Common myeloid progenitor, CD34-positive (primary cell): ENCODE data around the gene FAM32A.

ENCODE experiments used
- CTCF ChIA-PET: fragments of 350-600 bp; sonication (Branson Sonifier 250); formaldehyde crosslinking; loops from one replicate; lab custom pipeline; 2021; ENCODE audit warnings: antibody characterized with exemption; lab: Charles Lee
- POLR2A ChIA-PET: fragments of 350-600 bp; sonication (Branson Sonifier 250); formaldehyde crosslinking; loops from one replicate; lab custom pipeline; 2021; ENCODE audit warnings: antibody characterized with exemption; lab: Charles Lee
- DNase-seq, 3 donors: peaks; one replicate each; pipeline versions ENCODE4 v3.0.0 to v3.0.0-alpha.2; 2013
- H3K27ac ChIP-seq, 2 experiments: 1 replicate in 1 of 2; 2 replicates in 1 of 2; pipeline ENCODE4 v1.7.0; 2013; ENCODE audit warnings: inconsistent platforms in 2 of 2, low read length in 2 of 2, mild to moderate bottlenecking in 2 of 2, low read depth in 1 of 2, moderate library complexity in 1 of 2; ENCODE audit not compliant: severe bottlenecking in 2 of 2, insufficient read depth in 1 of 2, poor library complexity in 1 of 2
- H3K27me3 ChIP-seq, 5 experiments: replicated peaks in 2 of 5; 1 replicate in 3 of 5; 2 replicates in 2 of 5; pipeline versions ENCODE4 v1.6.1 to v1.7.0; 2013; ENCODE audit warnings: low read length in 4 of 5, mild to moderate bottlenecking in 2 of 5, moderate library complexity in 2 of 5, inconsistent platforms in 1 of 5; ENCODE audit not compliant: insufficient read depth in 5 of 5, control insufficient read depth in 4 of 5
- H3K36me3 ChIP-seq, 4 experiments: 1 replicate in 2 of 4; 2 replicates in 2 of 4; pipeline versions ENCODE4 v1.6.1 to v1.7.0; 2013; ENCODE audit warnings: low read length in 3 of 4, control low read depth in 1 of 4, mild to moderate bottlenecking in 1 of 4; ENCODE audit not compliant: control insufficient read depth in 4 of 4, insufficient read depth in 4 of 4
- H3K4me1 ChIP-seq, 4 experiments: 1 replicate in 3 of 4; 2 replicates in 1 of 4; pipeline versions ENCODE4 v1.6.1 to v1.7.1; 2013; ENCODE audit warnings: low read length in 3 of 4, mild to moderate bottlenecking in 3 of 4, control low read depth in 1 of 4, inconsistent platforms in 1 of 4, moderate library complexity in 1 of 4; ENCODE audit not compliant: control insufficient read depth in 4 of 4, insufficient read depth in 4 of 4; ENCODE audit errors: control extremely low read depth in 1 of 4
- H3K4me3 ChIP-seq, 7 experiments: 1 replicate in 4 of 7; 2 replicates in 3 of 7; pipeline versions ENCODE4 v1.5.1 to v1.7.0; 2013; ENCODE audit warnings: mild to moderate bottlenecking in 7 of 7, low read length in 6 of 7, moderate library complexity in 6 of 7, inconsistent platforms in 2 of 7, low read depth in 2 of 7, control low read depth in 1 of 7; ENCODE audit not compliant: insufficient read depth in 4 of 7, control insufficient read depth in 1 of 7; ENCODE audit errors: extremely low read depth in 1 of 7
- H3K9me3 ChIP-seq, 5 experiments: 1 replicate in 4 of 5; 2 replicates in 1 of 5; pipeline versions ENCODE4 v1.6.1 to v1.7.1; 2013; ENCODE audit warnings: low read length in 4 of 5, mild to moderate bottlenecking in 2 of 5, inconsistent platforms in 1 of 5, low read depth in 1 of 5, moderate library complexity in 1 of 5; ENCODE audit not compliant: control insufficient read depth in 4 of 5, insufficient read depth in 2 of 5; ENCODE audit errors: control extremely low read depth in 1 of 5
- WGBS: methylation state at CpG from one replicate; pipeline ENCODE4 v1.1.5; 2013; ENCODE audit not compliant: insufficient coverage; 5-methylcytosine and 5-hydroxymethylcytosine counted together

Gene FAM32A

DNA sequence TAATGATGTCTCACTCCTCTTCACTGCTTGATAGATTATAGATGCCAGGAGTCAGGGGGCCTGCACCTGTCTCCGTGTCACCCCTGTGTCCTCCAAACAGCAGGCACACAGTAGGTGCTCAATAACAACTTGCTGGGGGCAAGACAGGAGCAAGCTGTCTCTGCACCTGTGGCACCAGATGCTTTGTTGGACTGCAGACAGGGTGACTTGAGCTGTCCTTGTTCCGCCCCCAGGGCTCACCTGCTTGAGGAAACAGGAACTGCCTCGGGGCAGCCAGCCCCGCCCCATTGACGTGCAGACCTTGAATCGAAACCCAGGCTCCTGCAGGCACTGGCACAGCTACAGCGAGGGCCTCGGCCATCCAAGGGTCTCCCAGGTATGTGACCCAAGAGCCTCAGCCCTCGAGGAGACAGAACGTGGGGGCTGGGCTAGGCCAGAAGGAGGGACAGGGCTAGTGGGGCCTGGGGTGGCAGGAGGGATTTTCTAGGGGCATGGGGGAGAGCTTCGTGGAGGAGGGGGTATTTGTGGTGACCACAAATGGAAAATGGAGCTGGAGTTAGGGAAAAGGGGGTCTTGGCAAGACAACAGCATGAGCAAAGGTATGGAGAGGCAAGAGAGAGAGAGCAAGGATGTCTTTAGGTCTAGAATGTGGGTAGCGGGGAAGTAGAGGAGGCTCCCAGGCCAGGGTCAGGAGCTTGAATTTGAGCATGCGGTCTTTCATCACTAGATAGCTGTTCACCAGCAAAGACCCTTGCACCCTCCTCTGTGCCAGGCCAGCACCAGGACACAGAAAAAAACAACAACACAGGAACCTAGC, 41.6 kb upstream of the FAM32A start, which contains the start of gene HSH2D:
TSS of gene HSH2D (plus strand) at position 287 of the 817 bp plus-strand sequence. CDS start 5,066 bp downstream, outside the sequence.
- Histone ChIP-seq H3K4me3 (peak within 1 kb of the TSS; percentile 40 to 94 (median 72)), H3K27me3 (no peaks in the 10 kb centered on the region), H3K9me3 (no peaks in the 10 kb centered on the region), H3K4me1 (peaks cover 10 to 94% (median 87%) of the 10 kb centered on the region in 4 experiments), H3K36me3 (peaks cover 0 to 21% (median 6%) of the 10 kb centered on the region in 4 experiments), H3K27ac (peak within 1 kb of the TSS; percentile 69 to 81)
- ChIA-PET CTCF (interaction anchor here (0.6 to 2.9 kb wide), 11 partner anchors 8 to 79 kb away, joined by 3 to 11 read pairs (median 5); partner anchors contain the start of gene FAM32A), POLR2A (interaction anchor here (0.8 to 1.9 kb wide), 5 partner anchors 10 to 42 kb away, joined by 4 to 11 read pairs (median 5); partner anchors contain the start of genes FAM32A and RAB8A)
- peak; percentile 84 to 94 (median 92) for DNase-seq
- WGBS: 3% methylated on average over 11 of the region's 13 CpGs

DNA sequence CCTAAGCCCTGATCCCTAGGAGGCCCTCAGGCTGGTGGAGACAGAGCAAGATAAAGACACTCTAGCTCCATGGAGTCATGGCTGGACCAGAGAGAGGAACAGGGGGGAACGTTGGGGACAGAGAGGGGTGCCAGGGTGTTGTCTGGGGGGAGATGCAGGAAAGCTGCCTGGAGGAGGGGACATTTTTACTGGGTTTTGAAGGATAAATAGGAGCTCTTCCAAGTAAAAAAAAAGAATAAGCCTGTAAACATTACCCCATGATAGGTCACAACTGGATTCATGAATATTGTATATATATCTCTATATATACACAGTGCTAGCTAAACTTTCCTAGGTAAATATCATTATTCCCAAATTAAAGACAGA, 41.0 kb upstream of the FAM32A start:
- Histone ChIP-seq H3K9me3 (no peaks in the 10 kb centered on the region), H3K27me3 (no peaks in the 10 kb centered on the region), H3K4me3 (peak overlapping the region; percentile 40 to 94 (median 72)), H3K4me1 (peaks cover 9 to 94% (median 87%) of the 10 kb centered on the region in 4 experiments), H3K36me3 (peaks cover 2 to 27% (median 9%) of the 10 kb centered on the region in 4 experiments), H3K27ac (peak overlapping the region; percentile 69 to 81)
- ChIA-PET CTCF (interaction anchor here (0.6 to 2.9 kb wide), 12 partner anchors 8 to 47 kb away, joined by 3 to 11 read pairs (median 5); partner anchors contain the start of gene FAM32A), POLR2A (interaction anchor here (0.8 to 1.9 kb wide), 5 partner anchors 11 to 41 kb away, joined by 4 to 11 read pairs (median 5); partner anchors contain the start of genes FAM32A and RAB8A)
- DNase-seq: no peak
- WGBS: no CpG with 5 or more reads among the region's 1 CpG

DNA sequence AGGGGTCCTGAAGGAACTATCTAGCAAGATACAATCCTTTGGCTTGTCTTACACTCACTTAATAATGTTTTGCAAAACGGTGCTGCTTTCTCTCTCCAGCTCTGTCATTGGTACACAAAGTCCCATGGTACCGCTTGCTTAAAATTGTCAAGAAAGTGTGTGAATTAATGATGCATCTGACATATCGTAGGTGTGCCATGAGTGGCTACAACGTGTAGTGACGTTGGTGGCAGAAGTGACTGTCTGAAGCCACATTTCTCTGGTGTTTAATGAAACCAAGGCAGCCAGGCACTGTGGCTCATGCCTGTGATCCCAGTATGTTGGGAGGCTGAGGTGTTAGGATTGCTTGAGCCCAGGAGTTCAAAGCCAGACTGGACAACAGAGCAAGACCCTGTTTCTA, 39.1 kb upstream of the FAM32A start:
- no peaks in the 10 kb centered on the region for H3K9me3 ChIP-seq
- DNase-seq: no peak
- H3K27ac ChIP-seq: peak overlapping the region in 1 of 2 experiments; percentile 9
- H3K4me1 ChIP-seq: peaks cover 6 to 94% (median 86%) of the 10 kb centered on the region in 4 experiments
- POLR2A ChIA-PET: no interaction called here
- H3K4me3 ChIP-seq: peak overlapping the region in 6 of 7 experiments; percentile 19 to 94 (median 62)
- 61% methylated on average over 4 of the region's 5 CpGs for WGBS
- peaks cover 2 to 35% (median 12%) of the 10 kb centered on the region in 4 experiments for H3K36me3 ChIP-seq
- CTCF ChIA-PET: interaction anchor here (0.7 to 2.9 kb wide), 6 partner anchors 8 to 104 kb away, joined by 3 to 11 read pairs (median 3); no protein-coding TSS in a partner anchor
- H3K27me3 ChIP-seq: no peaks in the 10 kb centered on the region

DNA sequence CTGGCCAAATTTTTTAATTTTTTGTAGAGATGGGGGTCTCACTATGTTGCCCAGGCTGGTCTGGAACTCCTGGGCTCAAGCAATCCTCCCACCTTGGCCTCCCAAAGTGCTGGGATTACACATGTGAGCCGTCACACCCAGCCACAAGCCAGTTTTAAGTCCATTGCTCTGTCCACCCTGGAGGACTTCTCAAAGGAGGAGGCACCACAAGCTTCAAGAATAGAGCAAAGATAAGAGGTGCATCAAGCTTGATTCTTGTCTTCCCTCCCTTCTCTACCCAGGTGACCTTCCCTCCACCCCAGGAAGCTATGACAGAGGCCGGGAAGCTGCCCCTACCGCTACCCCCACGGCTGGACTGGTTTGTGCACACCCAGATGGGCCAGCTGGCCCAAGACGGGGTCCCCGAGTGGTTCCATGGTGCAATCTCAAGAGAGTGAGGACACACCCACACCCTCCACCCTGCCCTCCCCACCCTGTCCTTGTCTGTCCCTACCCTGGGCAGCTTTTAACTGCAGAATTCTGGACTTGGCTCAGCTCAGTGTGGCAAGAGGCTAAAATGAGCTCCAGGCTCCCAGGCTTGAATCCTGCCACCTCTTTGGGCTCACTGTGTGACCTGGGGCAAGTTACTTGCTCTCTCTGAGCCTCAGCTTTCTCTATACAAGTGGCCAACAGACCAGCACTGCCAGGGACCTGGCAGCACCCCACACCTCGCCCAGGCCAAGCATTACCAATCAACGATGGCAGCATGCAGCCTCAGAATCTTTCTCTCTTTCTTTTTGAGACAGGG, 36.6 kb upstream of the FAM32A start:
- CTCF ChIA-PET: interaction anchor here (1.2 to 1.9 kb wide), 4 partner anchors 9 to 107 kb away, joined by 3 to 5 read pairs (median 4); no protein-coding TSS in a partner anchor
- peak overlapping the region; percentile 33 to 73 for H3K27ac ChIP-seq
- H3K4me3 ChIP-seq: peak overlapping the region in 3 of 7 experiments; percentile 35 to 41 (median 38)
- H3K27me3 ChIP-seq: no peaks in the 10 kb centered on the region
- POLR2A ChIA-PET: interaction anchor here (0.7 kb wide), 1 partner anchor 10 kb away, joined by 4 read pairs; no protein-coding TSS in a partner anchor
- H3K36me3 ChIP-seq: peaks cover 5 to 54% (median 26%) of the 10 kb centered on the region in 4 experiments
- H3K4me1 ChIP-seq: peaks cover 6 to 86% (median 78%) of the 10 kb centered on the region in 4 experiments
- WGBS: 77% methylated on average over 8 of the region's 8 CpGs
- no peaks in the 10 kb centered on the region for H3K9me3 ChIP-seq
- no peak for DNase-seq

DNA sequence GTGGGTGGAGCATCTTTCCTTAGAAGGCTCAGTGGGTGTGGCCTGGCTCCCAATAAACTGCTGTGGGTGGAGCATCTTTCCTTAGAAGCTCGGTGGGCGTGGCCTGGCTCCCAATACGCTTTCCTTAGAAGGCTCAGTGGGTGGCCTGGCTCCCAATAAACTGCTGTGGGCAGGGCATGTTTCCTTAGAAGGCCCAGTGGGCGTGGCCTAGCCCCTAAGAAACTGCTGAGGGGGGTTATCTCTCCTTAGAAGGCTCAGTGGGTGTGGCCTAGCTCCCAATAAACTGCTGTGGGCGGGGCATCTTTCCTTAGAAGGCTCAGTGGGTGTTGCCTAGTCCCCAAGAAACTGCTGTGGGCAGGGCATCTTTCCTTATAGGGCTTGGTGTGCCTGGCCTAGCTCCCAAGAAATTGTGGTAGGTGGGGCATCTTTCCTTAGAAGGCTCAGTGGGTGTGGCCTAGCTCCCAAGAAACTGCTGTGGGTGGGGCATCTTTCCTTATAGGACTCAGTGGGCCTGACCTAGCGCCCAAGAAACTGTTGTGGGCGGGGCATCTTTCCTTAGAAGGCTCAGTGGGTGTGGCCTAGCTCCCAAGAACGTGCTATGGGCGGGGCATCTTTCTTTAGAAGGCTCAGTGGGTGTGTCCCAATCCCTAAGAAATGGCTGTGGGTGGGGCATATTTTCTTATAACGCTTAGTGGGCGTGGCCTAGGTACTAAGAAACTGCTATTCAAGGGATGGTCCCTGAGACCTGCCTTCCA, 31.5 kb upstream of the FAM32A start:
- POLR2A ChIA-PET: interaction anchor here (0.7 kb wide), 1 partner anchor 36 kb away, joined by 8 read pairs; no protein-coding TSS in a partner anchor

DNA sequence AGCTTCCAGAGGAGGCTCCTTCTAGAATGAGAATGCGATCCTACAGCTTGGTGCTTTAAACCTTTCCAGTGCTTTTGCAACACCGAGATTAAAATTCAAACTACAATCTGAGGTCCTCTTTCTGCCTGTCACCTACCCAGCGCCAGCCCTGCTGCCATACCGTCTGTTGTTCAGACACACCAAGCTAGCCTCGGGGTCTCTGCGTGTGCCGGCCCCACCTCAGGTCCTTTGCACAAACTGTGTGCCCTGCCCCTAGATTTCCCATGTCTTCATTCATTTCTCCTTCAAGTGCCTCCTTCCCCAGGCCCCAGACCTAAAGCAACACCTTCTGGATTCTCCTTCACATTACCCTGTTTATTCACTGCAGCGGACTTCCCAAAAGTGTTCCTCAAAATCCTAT, 30.7 kb upstream of the FAM32A start:
- ChIA-PET POLR2A (no interaction called here), CTCF (interaction anchor here (1.1 to 2.1 kb wide), 4 partner anchors 10 to 92 kb away, joined by 3 to 11 read pairs (median 4); partner anchors contain the start of gene HSH2D)
- Histone ChIP-seq H3K4me3 (no peak overlapping the region), H3K4me1 (peaks cover 0 to 58% (median 48%) of the 10 kb centered on the region in 4 experiments), H3K36me3 (peaks cover 23 to 75% (median 52%) of the 10 kb centered on the region in 4 experiments), H3K27ac (peak overlapping the region in 1 of 2 experiments; percentile 37), H3K27me3 (no peaks in the 10 kb centered on the region), H3K9me3 (no peaks in the 10 kb centered on the region)
- no peak for DNase-seq
- WGBS: 98% methylated on average over 7 of the region's 8 CpGs

More for the DNA sequence above, 31.5 kb upstream of the FAM32A start:
- Histone ChIP-seq H3K4me3 (no peak overlapping the region), H3K27me3 (no peaks in the 10 kb centered on the region), H3K4me1 (peaks cover under 1 to 66% (median 56%) of the 10 kb centered on the region in 4 experiments), H3K36me3 (peaks cover 23 to 79% (median 57%) of the 10 kb centered on the region in 4 experiments), H3K9me3 (no peaks in the 10 kb centered on the region), H3K27ac (peak overlapping the region in 1 of 2 experiments; percentile 37)
- WGBS: 90% methylated on average over 10 of the region's 11 CpGs
- peak in 2 of 3 donors; percentile 49 to 61 for DNase-seq
- CTCF ChIA-PET: interaction anchor here (1.0 to 2.1 kb wide), 6 partner anchors 9 to 91 kb away, joined by 3 to 11 read pairs (median 3); partner anchors contain the start of gene HSH2D
